Osteocyte (in vitro differentiated cells): ENCODE data around the gene APLN. TPM values are rescaled to one million over a fixed set of nuclear protein-coding genes. Genes with fewer than 3 reads are reported as not detected.

ENCODE experiments used
- DNase-seq: peaks from one replicate; pipeline ENCODE4 v3.0.0; 2021; ENCODE audit warnings: mixed read lengths; ENCODE audit not compliant: unreplicated experiment; ENCODE audit errors: extremely low spot score
- H3K27ac Mint-ChIP-seq: one replicate; pipeline ENCODE4 v1.8.0; 2021; ENCODE audit warnings: mild to moderate bottlenecking, mixed read lengths; ENCODE audit not compliant: unreplicated experiment
- H3K27me3 Mint-ChIP-seq: one replicate; pipeline ENCODE4 v1.8.0; 2021; ENCODE audit warnings: mixed read lengths; ENCODE audit not compliant: unreplicated experiment
- H3K36me3 Mint-ChIP-seq: one replicate; pipeline ENCODE4 v1.8.0; 2021; ENCODE audit warnings: mixed read lengths; ENCODE audit not compliant: unreplicated experiment
- H3K4me1 Mint-ChIP-seq: one replicate; pipeline ENCODE4 v1.8.0; 2021; ENCODE audit warnings: mixed read lengths; ENCODE audit not compliant: unreplicated experiment
- H3K4me3 Mint-ChIP-seq: one replicate; pipeline ENCODE4 v1.8.0; 2021; ENCODE audit warnings: mild to moderate bottlenecking, moderate library complexity, mixed read lengths; ENCODE audit not compliant: unreplicated experiment
- H3K9me3 Mint-ChIP-seq: one replicate; pipeline ENCODE4 v1.8.0; 2021; ENCODE audit warnings: mixed read lengths; ENCODE audit not compliant: unreplicated experiment
- total RNA-seq: library from RNA; stranded (reverse); gene quantifications from 2 replicates; pipeline ENCODE4 v1.2.1, GENCODE V29; 2021
- TF ChIP-seq, protein P1 (sequence below): fragments of 200-600 bp; sonication (generic); IDR thresholded peaks from 2 replicates; pipeline ENCODE4 v1.5.0; 2021; ENCODE audit warnings: antibody characterized with exemption, mild to moderate bottlenecking, moderate library complexity

APLN gene
- total RNA-seq, 1 donor from 2014 or later, result 0.38 TPM

DNA sequence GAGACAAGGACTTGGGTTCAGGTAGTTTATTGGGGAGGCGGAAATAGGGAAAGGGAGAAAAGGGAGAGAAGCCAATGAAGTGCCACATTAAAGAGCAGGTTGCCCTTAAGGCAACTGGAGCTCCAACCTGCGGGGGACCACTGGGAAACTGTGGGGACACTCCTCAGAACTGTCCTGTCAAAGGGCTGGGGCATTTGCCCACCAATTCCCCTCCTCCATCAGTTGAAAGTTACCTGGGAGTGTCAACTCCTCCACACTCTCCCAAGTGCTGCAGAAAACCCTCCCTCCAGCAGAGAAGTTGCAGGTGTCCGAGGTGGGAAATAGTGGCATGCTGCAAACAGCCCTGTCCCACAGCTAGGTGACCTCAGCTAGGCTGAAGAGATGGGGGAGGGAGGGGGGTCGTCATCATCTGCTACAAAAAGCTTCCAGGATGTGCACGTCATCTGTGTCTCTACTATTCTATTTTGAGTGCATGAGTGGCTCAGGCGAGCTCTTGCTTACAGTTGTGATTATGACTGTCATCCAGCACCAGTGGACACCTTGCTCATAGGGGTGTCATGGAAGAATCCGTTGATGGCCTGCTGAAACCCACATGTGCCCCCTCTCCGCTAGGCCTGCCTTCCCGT, 42.6 kb upstream of the APLN start:
- no peaks in the 10 kb centered on the region for H3K9me3 Mint-ChIP-seq
- TF ChIP-seq, protein P1, sequence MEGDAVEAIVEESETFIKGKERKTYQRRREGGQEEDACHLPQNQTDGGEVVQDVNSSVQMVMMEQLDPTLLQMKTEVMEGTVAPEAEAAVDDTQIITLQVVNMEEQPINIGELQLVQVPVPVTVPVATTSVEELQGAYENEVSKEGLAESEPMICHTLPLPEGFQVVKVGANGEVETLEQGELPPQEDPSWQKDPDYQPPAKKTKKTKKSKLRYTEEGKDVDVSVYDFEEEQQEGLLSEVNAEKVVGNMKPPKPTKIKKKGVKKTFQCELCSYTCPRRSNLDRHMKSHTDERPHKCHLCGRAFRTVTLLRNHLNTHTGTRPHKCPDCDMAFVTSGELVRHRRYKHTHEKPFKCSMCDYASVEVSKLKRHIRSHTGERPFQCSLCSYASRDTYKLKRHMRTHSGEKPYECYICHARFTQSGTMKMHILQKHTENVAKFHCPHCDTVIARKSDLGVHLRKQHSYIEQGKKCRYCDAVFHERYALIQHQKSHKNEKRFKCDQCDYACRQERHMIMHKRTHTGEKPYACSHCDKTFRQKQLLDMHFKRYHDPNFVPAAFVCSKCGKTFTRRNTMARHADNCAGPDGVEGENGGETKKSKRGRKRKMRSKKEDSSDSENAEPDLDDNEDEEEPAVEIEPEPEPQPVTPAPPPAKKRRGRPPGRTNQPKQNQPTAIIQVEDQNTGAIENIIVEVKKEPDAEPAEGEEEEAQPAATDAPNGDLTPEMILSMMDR, result no peak
- no peak for DNase-seq
- no peaks in the 10 kb centered on the region for H3K36me3 Mint-ChIP-seq
- peaks cover 10% of the 10 kb centered on the region for H3K27me3 Mint-ChIP-seq
- H3K4me1 Mint-ChIP-seq, result no peaks in the 10 kb centered on the region
- no peak overlapping the region for H3K4me3 Mint-ChIP-seq
- no peak overlapping the region for H3K27ac Mint-ChIP-seq

DNA sequence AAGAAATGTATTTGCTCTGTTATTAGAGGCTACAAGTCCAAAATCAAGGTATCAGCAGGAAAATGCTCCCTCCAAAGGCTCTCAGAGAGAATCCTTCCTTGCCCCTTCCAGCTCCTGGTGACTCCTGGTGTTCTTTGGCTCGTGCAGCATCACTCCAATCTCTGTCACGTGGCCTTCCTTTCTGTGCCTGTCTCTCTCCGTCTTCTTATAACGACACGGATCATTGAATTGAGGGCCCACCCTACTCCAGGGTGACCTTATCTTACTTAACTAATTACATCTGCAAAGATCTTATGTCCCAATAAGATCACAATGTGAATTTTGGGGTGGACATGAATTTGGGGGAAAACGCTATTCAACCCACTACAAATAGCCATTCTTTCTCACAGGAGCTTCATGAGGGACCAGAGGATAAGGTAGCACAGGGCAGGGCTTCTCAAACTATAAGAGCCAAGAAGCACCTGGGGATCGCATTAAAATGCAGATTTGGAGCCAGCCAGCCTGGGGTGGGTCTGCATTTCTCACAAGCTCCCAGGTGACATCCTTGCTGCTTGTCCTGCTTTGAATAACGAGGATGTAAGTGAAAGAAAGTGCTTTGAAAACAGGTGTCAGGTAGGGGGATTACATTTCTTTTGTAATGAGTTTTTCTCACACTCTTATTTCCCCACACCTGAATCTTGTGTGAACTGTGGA, 41.9 kb upstream of the APLN start:
- TF ChIP-seq, protein P1, result no peak
- H3K27ac Mint-ChIP-seq, result no peak overlapping the region
- H3K27me3 Mint-ChIP-seq, result peaks cover 7% of the 10 kb centered on the region
- no peaks in the 10 kb centered on the region for H3K36me3 Mint-ChIP-seq
- H3K4me3 Mint-ChIP-seq, result no peak overlapping the region
- H3K9me3 Mint-ChIP-seq, result no peaks in the 10 kb centered on the region
- peak; percentile 48 for DNase-seq
- no peaks in the 10 kb centered on the region for H3K4me1 Mint-ChIP-seq

DNA sequence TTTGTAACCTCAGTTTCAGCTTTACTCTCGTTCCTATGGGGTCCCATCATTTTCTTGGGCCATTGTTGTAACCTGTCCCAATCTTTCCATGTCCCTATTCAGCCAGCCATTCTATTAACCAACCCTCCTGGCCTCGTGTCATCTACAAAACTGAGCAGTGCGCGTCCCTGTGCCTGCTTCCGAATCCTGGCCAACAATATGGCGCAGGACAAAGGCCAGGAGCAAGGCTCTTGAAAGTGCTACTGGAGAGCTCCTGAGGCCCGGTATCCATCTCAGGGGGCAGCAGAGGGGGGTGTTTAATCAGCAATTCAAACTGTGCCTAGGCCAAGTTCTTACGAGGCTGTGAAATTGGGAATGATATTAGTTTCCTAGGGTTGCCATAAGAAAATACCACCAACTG, 41.2 kb upstream of the APLN start:
- Mint-ChIP-seq H3K36me3 (no peaks in the 10 kb centered on the region), H3K4me3 (no peak overlapping the region), H3K9me3 (no peaks in the 10 kb centered on the region), H3K4me1 (no peaks in the 10 kb centered on the region), H3K27me3 (peaks cover 7% of the 10 kb centered on the region), H3K27ac (no peak overlapping the region)
- TF ChIP-seq, protein P1, result no peak
- DNase-seq, result peak; percentile 44

DNA sequence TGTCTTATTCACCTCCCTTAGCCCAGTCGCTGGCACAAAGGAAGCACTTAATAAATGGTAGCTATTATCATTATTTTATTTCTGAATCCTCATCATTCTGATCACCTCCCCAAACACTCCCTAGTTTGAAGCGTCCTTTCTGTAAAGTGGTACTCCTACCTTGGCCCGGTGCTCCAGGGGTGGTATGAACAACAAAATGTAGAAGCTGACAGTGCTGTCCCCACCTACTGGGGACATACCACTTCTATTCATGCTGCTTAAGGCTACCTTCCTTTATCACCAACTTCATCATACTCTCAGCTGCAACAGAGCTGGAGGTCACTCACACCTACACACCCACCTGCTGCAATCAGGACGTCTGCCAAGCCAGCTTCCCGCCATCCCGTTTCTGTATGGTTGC, 40.8 kb upstream of the APLN start:
- DNase-seq, result peak; percentile 30
- H3K36me3 Mint-ChIP-seq, result no peaks in the 10 kb centered on the region
- H3K4me1 Mint-ChIP-seq, result no peaks in the 10 kb centered on the region
- H3K4me3 Mint-ChIP-seq, result no peak overlapping the region
- peaks cover 7% of the 10 kb centered on the region for H3K27me3 Mint-ChIP-seq
- H3K9me3 Mint-ChIP-seq, result no peaks in the 10 kb centered on the region
- no peak overlapping the region for H3K27ac Mint-ChIP-seq
- TF ChIP-seq, protein P1, result no peak

- H3K9me3 Mint-ChIP-seq, result no peaks in the 10 kb centered on the region
- H3K27me3 Mint-ChIP-seq, result peaks cover 7% of the 10 kb centered on the region
- H3K27ac Mint-ChIP-seq, result no peak overlapping the region
- DNase-seq, result peak; percentile 51
- H3K4me1 Mint-ChIP-seq, result no peaks in the 10 kb centered on the region
- no peaks in the 10 kb centered on the region for H3K36me3 Mint-ChIP-seq
- TF ChIP-seq, protein P1, result no peak
- no peak overlapping the region for H3K4me3 Mint-ChIP-seq
These were observed 40.0 kb upstream of the APLN start for GRCh38 chrX:129694805-129695204.
